PC-3 (cell line): ENCODE measurements around the gene AREL1. TPM values are rescaled to one million over a fixed set of nuclear protein-coding genes. Genes with fewer than 3 reads are reported as not detected.

Experiments
- ATAC-seq: fragments of 200-7000 bp; cut with Tn5 transposase; 2 replicates; pipeline ENCODE4 v1.9.1; 2020; ENCODE audit warnings: mild to moderate bottlenecking, moderate library complexity
- BruUV-seq: library from RNA; stranded (reverse); fragments of 400-500 nt; replicated peaks from 2 replicates; lab custom pipeline; 2021; lab: Mats Ljungman, UMichigan
- CTCF ChIA-PET: fragments of 300-600 bp; sonication (Branson Sonifier 250); formaldehyde crosslinking; loops from one replicate; lab custom pipeline; 2022; ENCODE audit warnings: antibody characterized with exemption; lab: Charles Lee
- POLR2A ChIA-PET: fragments of 300-600 bp; sonication (Branson Sonifier 250); formaldehyde crosslinking; loops from one replicate; lab custom pipeline; 2022; ENCODE audit warnings: antibody characterized with exemption; ENCODE audit not compliant: unreplicated experiment; lab: Charles Lee
- DNase-seq: peaks from one replicate; pipeline ENCODE4 v3.0.0-alpha.2; 2015
- H2AFZ ChIP-seq: fragments of 300-600 bp; sonication (generic); 2 replicates; pipeline ENCODE4 v1.6.0; 2016; ENCODE audit warnings: antibody characterized with exemption, low read length
- H3F3A ChIP-seq: fragments of 300-600 bp; sonication (generic); one replicate; pipeline ENCODE4 v1.6.0; 2017; ENCODE audit warnings: antibody characterized with exemption, low read length, control low read depth, mild to moderate bottlenecking; ENCODE audit not compliant: unreplicated experiment
- H3K27ac ChIP-seq: fragments of 300-600 bp; sonication (generic); 2 replicates; pipeline ENCODE4 v1.5.1; 2016; ENCODE audit warnings: mild to moderate bottlenecking, low read length
- H3K27me3 ChIP-seq: fragments of 300-600 bp; sonication (generic); 2 replicates; pipeline ENCODE4 v1.6.1; 2016; ENCODE audit warnings: low read length, mixed read lengths
- H3K36me3 ChIP-seq: fragments of 300-600 bp; sonication (generic); 2 replicates; pipeline ENCODE4 v1.6.1; 2016; ENCODE audit warnings: low read depth, mixed run types, low read length, mixed read lengths
- H3K4me1 ChIP-seq: fragments of 300-600 bp; sonication (generic); 2 replicates; pipeline ENCODE4 v1.5.1; 2016; ENCODE audit warnings: low read length; ENCODE audit not compliant: insufficient read depth
- H3K4me2 ChIP-seq: fragments of 300-600 bp; sonication (generic); 2 replicates; pipeline ENCODE4 v1.6.0; 2016; ENCODE audit warnings: low read length
- H3K4me3 ChIP-seq: fragments of 300-600 bp; sonication (generic); 2 replicates; pipeline ENCODE4 v1.5.1; 2016; ENCODE audit warnings: mild to moderate bottlenecking, low read length, mixed read lengths
- H3K79me2 ChIP-seq: fragments of 300-600 bp; sonication (generic); 2 replicates; pipeline ENCODE4 v1.6.1; 2017; ENCODE audit warnings: low read length, mixed read lengths
- H3K9ac ChIP-seq: fragments of 300-600 bp; sonication (generic); 2 replicates; pipeline ENCODE4 v1.6.0; 2016; ENCODE audit warnings: mild to moderate bottlenecking, low read length
- H3K9me2 ChIP-seq: fragments of 300-600 bp; sonication (generic); replicated peaks from 2 replicates; pipeline ENCODE4 v1.6.1; 2016; ENCODE audit warnings: mixed run types, low read length, mixed read lengths
- H3K9me3 ChIP-seq: fragments of 300-600 bp; sonication (generic); 2 replicates; pipeline ENCODE4 v1.6.1; 2016; ENCODE audit warnings: low read length, mixed read lengths
- H4K20me1 ChIP-seq: fragments of 300-600 bp; sonication (generic); 2 replicates; pipeline ENCODE4 v1.6.1; 2016; ENCODE audit warnings: low read length, mixed read lengths
- EZH2 ChIP-seq: fragments of 300-600 bp; sonication (generic); IDR thresholded peaks from one replicate; pipeline ENCODE4 v1.6.1; 2017; ENCODE audit warnings: antibody characterized with exemption, mild to moderate bottlenecking, low read length; ENCODE audit not compliant: unreplicated experiment
- EZH2phosphoT487 ChIP-seq: fragments of 300-600 bp; sonication (generic); IDR thresholded peaks from 2 replicates; pipeline ENCODE4 v1.6.1; 2018; ENCODE audit warnings: mild to moderate bottlenecking, antibody characterized with exemption, low read length, borderline replicate concordance
- intact Hi-C: fragments of 100-400 bp; cut with micrococcal nuclease; formaldehyde crosslinking; loops from 2 replicates; pipeline ENCODE4 v1.9.0; 2023
- total RNA-seq: library from RNA; depleted of rRNA; stranded (reverse); fragments of >200 nt; gene quantifications from 2 replicates; pipeline ENCODE4 v1.2.3, GENCODE V29; 2014
- TF ChIP-seq, protein P1 (sequence below): fragments of 300-600 bp; sonication (generic); conservative IDR thresholded peaks from 2 replicates; pipeline ENCODE4 v1.5.1; 2017; ENCODE audit warnings: antibody characterized with exemption, low read depth, mild to moderate bottlenecking, low read length

AREL1 gene
- total RNA-seq, 1 experiment from 2014 or later: 32.1 TPM

DNA sequence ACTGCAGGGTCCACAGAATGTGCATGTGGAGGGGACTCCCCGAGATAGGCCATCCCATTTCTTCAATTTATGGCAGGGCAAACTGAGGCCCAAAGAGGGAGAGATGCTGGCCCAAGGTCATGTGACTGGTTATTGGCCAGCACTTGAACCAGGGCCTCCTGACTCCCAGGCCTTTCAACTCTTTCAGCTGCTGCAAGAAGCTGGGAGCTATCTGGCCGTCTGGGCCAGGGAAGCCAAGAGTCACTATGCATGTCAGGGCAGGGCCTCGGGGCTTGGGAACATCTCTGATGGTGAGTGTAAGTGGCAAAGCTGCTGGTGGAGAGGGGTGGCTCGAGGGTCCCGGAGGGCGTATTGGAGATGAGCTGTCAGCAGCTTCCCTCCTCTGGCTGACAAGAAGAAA lies 91.3 kb downstream of the AREL1 start:
- Histone ChIP-seq H3F3A (peaks cover 7% of the 10 kb centered on the region), H3K79me2 (no peaks in the 10 kb centered on the region), H3K9me3 (no peaks in the 10 kb centered on the region), H3K4me1 (peaks cover 46% of the 10 kb centered on the region), H3K4me3 (no peak overlapping the region), H3K36me3 (no peaks in the 10 kb centered on the region), H3K9ac (no peak overlapping the region), H3K9me2 (no peaks in the 10 kb centered on the region), H3K4me2 (no peak overlapping the region), H2AFZ (no peak overlapping the region), H4K20me1 (no peaks in the 10 kb centered on the region), H3K27ac (no peak overlapping the region), H3K27me3 (no peaks in the 10 kb centered on the region)
- TF ChIP-seq, protein P1, sequence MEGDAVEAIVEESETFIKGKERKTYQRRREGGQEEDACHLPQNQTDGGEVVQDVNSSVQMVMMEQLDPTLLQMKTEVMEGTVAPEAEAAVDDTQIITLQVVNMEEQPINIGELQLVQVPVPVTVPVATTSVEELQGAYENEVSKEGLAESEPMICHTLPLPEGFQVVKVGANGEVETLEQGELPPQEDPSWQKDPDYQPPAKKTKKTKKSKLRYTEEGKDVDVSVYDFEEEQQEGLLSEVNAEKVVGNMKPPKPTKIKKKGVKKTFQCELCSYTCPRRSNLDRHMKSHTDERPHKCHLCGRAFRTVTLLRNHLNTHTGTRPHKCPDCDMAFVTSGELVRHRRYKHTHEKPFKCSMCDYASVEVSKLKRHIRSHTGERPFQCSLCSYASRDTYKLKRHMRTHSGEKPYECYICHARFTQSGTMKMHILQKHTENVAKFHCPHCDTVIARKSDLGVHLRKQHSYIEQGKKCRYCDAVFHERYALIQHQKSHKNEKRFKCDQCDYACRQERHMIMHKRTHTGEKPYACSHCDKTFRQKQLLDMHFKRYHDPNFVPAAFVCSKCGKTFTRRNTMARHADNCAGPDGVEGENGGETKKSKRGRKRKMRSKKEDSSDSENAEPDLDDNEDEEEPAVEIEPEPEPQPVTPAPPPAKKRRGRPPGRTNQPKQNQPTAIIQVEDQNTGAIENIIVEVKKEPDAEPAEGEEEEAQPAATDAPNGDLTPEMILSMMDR: no peak
- TF ChIP-seq EZH2phosphoT487: no peak
- TF ChIP-seq EZH2: no peak
- DNase-seq (no peak), ATAC-seq (no peak)
- intact Hi-C loops: no loop called here
- no TSS peak for BruUV-seq
- ChIA-PET CTCF (no interaction called here), POLR2A (interaction anchor here (0.6 kb wide), 1 partner anchor 55 kb away, joined by 3 read pairs; no protein-coding TSS in a partner anchor)

DNA sequence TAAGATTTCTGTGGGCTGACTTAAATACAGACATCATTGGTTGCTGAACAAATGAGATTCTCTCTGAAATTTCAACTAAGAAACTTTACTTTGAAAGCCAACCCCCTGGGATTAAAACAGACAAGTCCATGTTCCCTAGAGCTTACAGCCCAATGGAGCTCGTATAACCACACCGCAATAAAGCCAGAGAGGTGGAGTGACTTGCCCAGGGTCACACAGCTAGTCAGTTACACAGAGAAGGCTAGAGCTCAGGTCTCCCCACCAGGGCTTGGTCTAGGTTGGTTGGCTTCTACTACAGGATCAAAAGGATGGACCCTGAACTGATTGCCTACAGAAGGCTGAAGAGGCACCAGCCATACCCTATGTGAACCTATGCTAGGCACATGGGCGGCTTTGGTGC lies 92.0 kb downstream of the AREL1 start:
- POLR2A ChIA-PET: no interaction called here
- DNase-seq (no peak), ATAC-seq (no peak)

DNA sequence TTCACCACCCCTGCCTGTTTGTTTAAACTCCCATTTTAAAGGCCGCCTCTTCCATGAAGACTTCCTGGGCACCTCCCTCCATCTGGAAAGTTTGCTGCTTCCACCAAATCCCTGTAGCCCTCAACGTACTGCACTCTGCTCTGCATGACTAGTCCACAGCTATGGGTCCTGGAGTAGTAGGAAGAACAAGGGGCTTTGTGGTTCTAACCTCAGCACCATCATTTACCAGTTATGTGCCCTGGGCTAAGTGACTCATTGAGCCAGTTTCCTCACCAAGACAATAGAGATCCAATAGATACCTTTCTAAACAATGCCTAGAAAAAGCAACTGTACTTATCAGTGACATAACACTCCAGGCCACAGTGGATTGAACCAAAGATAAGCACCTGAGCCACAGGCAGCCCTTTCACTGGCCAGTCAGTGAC lies 92.4 kb downstream of the AREL1 start:
- no peak overlapping the region for H2AFZ ChIP-seq
- ChIA-PET CTCF (interaction anchor here (0.6 kb wide), 1 partner anchor 182 kb away, joined by 4 read pairs; no protein-coding TSS in a partner anchor), POLR2A (no interaction called here)
- no peaks in the 10 kb centered on the region for H3K36me3 ChIP-seq
- peak overlapping the region; percentile 58 for H3K27ac ChIP-seq
- intact Hi-C loops: no loop called here
- H3K9me2 ChIP-seq: no peaks in the 10 kb centered on the region
- H4K20me1 ChIP-seq: no peaks in the 10 kb centered on the region
- no peaks in the 10 kb centered on the region for H3K79me2 ChIP-seq
- peak; percentile 93 for DNase-seq
- H3F3A ChIP-seq: peaks cover 7% of the 10 kb centered on the region
- no peak overlapping the region for H3K4me3 ChIP-seq
- H3K4me1 ChIP-seq: peaks cover 57% of the 10 kb centered on the region
- peak; percentile 57 for ATAC-seq
- no peaks in the 10 kb centered on the region for H3K27me3 ChIP-seq
- H3K9me3 ChIP-seq: no peaks in the 10 kb centered on the region
- 0 out of 2 replicates have a peak overlapping the region, but pooled peaks have one; percentile 18 for H3K4me2 ChIP-seq
- TF ChIP-seq EZH2phosphoT487: no peak
- TF ChIP-seq, protein P1: no peak
- no peak for TF ChIP-seq EZH2
- no peak overlapping the region for H3K9ac ChIP-seq
- BruUV-seq: no TSS peak

More for the DNA sequence above, 92.0 kb downstream of the AREL1 start:
- Histone ChIP-seq H3K9me2 (no peaks in the 10 kb centered on the region), H2AFZ (no peak overlapping the region), H3K27me3 (no peaks in the 10 kb centered on the region), H3K9ac (no peak overlapping the region), H3K27ac (peak overlapping the region; percentile 33), H3F3A (peaks cover 7% of the 10 kb centered on the region), H3K79me2 (no peaks in the 10 kb centered on the region), H3K36me3 (no peaks in the 10 kb centered on the region), H3K4me1 (peaks cover 53% of the 10 kb centered on the region), H3K4me2 (0 out of 2 replicates have a peak overlapping the region, but pooled peaks have one; percentile 11), H3K4me3 (no peak overlapping the region), H3K9me3 (no peaks in the 10 kb centered on the region), H4K20me1 (no peaks in the 10 kb centered on the region)
- BruUV-seq: no TSS peak
- intact Hi-C loops: no loop called here
- CTCF ChIA-PET: no interaction called here
- TF ChIP-seq EZH2 (no peak), EZH2phosphoT487 (no peak)
- TF ChIP-seq, protein P1: no peak
